Ishikawa (cell line): Measurements from ENCODE around the gene CPSF4L.

Experiments used
- CEBPB ChIP-seq: IDR thresholded peaks from 2 replicates; pipeline ENCODE4 v1.6.1; 2012
- CREB1 ChIP-seq: IDR thresholded peaks from 2 replicates; pipeline ENCODE4 v1.6.1; 2012; ENCODE audit warnings: low read depth
- EGR1 ChIP-seq: IDR thresholded peaks from 2 replicates; pipeline ENCODE4 v1.6.1; 2012
- EP300 ChIP-seq: IDR thresholded peaks from 2 replicates; pipeline ENCODE4 v1.6.1; 2012; ENCODE audit warnings: borderline replicate concordance
- FOXM1 ChIP-seq: IDR thresholded peaks from 2 replicates; pipeline ENCODE4 v1.6.1; 2012; ENCODE audit warnings: low read depth, borderline replicate concordance
- MAX ChIP-seq: IDR thresholded peaks from 2 replicates; pipeline ENCODE4 v1.6.1; 2012
- RAD21 ChIP-seq: IDR thresholded peaks from 2 replicates; pipeline ENCODE4 v1.6.1; 2012; ENCODE audit warnings: low read depth
- REST ChIP-seq: IDR thresholded peaks from 2 replicates; pipeline ENCODE4 v1.6.1; 2012; ENCODE audit warnings: low read depth, mild to moderate bottlenecking
- TAF1 ChIP-seq: IDR thresholded peaks from 2 replicates; pipeline ENCODE4 v1.6.1; 2012; ENCODE audit warnings: low read depth, mild to moderate bottlenecking
- TCF12 ChIP-seq: IDR thresholded peaks from 2 replicates; pipeline ENCODE4 v1.6.1; 2012; ENCODE audit warnings: low read depth
- YY1 ChIP-seq: IDR thresholded peaks from 2 replicates; pipeline ENCODE4 v1.6.1; 2012; ENCODE audit warnings: low read depth
- ZBTB7A ChIP-seq: IDR thresholded peaks from 2 replicates; pipeline ENCODE4 v1.6.1; 2012; ENCODE audit warnings: low read depth

- no peak for TF ChIP-seq TAF1
- no peak for TF ChIP-seq FOXM1
- no peak for TF ChIP-seq CREB1
- TF ChIP-seq MAX, result no peak
- TF ChIP-seq TCF12, result no peak
- no peak for TF ChIP-seq RAD21
- no peak for TF ChIP-seq YY1
- TF ChIP-seq EP300, result no peak
- no peak for TF ChIP-seq ZBTB7A
- no peak for TF ChIP-seq REST
- TF ChIP-seq CEBPB, result no peak
- no peak for TF ChIP-seq EGR1
These were observed 7.6 kb upstream of the CPSF4L start for GRCh38 chr17:73269329-73269615.
